Body of pancreas (tissue), 4 donors: ENCODE results near the gene PHF13. TPM values are rescaled to one million over a fixed set of nuclear protein-coding genes. Genes with fewer than 3 reads are reported as not detected.

Experiments
- ATAC-seq: fragments of 150-250 bp; one replicate; pipeline ENCODE4 v1.9.1; 2016
- DNase-seq, 4 donors: peaks; one replicate each; pipeline ENCODE4 v3.0.0-alpha.2; 2019
- H3K27ac ChIP-seq, 4 donors: fragments of 200-600 bp; sonication (generic); 1 replicate in 3 of 4; 2 replicates in 1 of 4; pipeline versions ENCODE4 v1.5.1 to v1.6.1; 2016 to 2019; ENCODE audit warnings: mild to moderate bottlenecking in 1 of 4, mixed read lengths in 1 of 4, moderate library complexity in 1 of 4
- H3K27me3 ChIP-seq, 2 donors: fragments of 200-600 bp; sonication (generic); one replicate each; pipeline ENCODE4 v1.6.0; 2016; ENCODE audit warnings: mild to moderate bottlenecking in 1 of 2
- H3K36me3 ChIP-seq, 2 donors: fragments of 200-600 bp; sonication (generic); replicated peaks in 1 of 2; 2 replicates each; pipeline ENCODE4 v1.5.1; 2016; ENCODE audit warnings: low read depth in 2 of 2; ENCODE audit not compliant: insufficient read depth in 1 of 2
- H3K4me1 ChIP-seq: fragments of 200-600 bp; sonication (generic); one replicate; pipeline ENCODE4 v1.6.0; 2016
- H3K4me3 ChIP-seq, 2 donors: fragments of 200-600 bp; sonication (generic); 1 replicate in 1 of 2; 2 replicates in 1 of 2; pipeline ENCODE4 v1.5.1; 2016 to 2019
- H3K9me3 ChIP-seq, 3 donors: fragments of 200-600 bp; sonication (generic); 1 replicate in 2 of 3; 2 replicates in 1 of 3; pipeline ENCODE4 v1.5.1; 2016
- POLR2A ChIP-seq, 3 donors: fragments of 450-650 bp; IDR thresholded peaks; one replicate each; pipeline ENCODE4 v1.6.1; 2016; ENCODE audit warnings: antibody characterized with exemption in 3 of 3, mild to moderate bottlenecking in 2 of 3
- WGBS, 2 donors: methylation state at CpG; one replicate each; pipeline ENCODE4 v1.1.5; 2017; 5-methylcytosine and 5-hydroxymethylcytosine counted together
- intact Hi-C: fragments of 100-400 bp; cut with DNase I; formaldehyde crosslinking; loops from one replicate; pipeline ENCODE4 v1.15.1; 2023
- total RNA-seq, 2 donors: library from RNA; depleted of rRNA; stranded (reverse); fragments of >200 nt; gene quantifications; one replicate each; pipeline ENCODE4 v1.1.0, GENCODE V29; 2016
- TF ChIP-seq, protein P1 (sequence below), 7 experiments: fragments of 450-650 bp in 4 of 7; fragments of 200-600 bp in 3 of 7; sonication (generic) in 3 of 7; IDR thresholded peaks; one replicate each; pipeline ENCODE4 v1.5.1; 2016 to 2019; ENCODE audit warnings: antibody characterized with exemption in 7 of 7

PHF13 gene
- total RNA-seq, 2 donors from 2014 or later: 6.2 to 9.6 TPM

DNA sequence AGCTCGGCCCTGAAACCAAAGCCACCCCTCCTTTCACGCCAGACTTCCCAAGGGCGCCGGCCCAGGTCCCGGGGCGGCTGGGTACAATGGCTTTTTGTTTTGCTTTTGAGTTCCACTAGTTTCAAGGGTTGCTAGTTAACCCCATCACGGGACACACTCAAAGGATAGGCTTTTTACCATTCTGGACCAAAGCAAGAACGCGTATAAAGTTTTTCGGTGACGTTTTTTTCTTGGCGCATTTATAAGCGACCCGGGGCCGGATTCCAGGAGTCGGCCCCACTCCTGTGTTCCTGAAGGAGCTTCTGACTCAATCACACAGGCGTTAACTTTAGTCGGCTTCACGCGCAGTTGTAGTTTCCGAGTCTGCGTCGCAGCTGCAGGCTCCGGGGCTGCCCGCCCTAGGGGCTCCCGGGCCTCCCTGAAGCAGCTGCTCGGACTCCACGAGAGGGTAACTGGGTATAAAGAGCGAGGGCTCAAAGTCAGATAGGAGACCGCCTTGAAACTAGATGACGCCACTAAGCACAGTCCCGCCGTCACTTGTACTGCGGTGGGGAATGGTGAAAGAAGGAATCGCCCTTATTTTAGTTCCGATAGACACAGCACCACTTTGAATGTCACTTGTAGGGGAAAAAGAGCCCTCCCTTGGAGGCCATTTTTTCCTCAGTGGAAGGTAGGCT, 10.2 kb upstream of the PHF13 start:
- no peaks in the 10 kb centered on the region for H3K36me3 ChIP-seq
- peak in 2 of 3 donors; percentile 72 to 84 for TF ChIP-seq POLR2A (IDR thresholded peaks at IDR 0.05)
- TF ChIP-seq, protein P1, sequence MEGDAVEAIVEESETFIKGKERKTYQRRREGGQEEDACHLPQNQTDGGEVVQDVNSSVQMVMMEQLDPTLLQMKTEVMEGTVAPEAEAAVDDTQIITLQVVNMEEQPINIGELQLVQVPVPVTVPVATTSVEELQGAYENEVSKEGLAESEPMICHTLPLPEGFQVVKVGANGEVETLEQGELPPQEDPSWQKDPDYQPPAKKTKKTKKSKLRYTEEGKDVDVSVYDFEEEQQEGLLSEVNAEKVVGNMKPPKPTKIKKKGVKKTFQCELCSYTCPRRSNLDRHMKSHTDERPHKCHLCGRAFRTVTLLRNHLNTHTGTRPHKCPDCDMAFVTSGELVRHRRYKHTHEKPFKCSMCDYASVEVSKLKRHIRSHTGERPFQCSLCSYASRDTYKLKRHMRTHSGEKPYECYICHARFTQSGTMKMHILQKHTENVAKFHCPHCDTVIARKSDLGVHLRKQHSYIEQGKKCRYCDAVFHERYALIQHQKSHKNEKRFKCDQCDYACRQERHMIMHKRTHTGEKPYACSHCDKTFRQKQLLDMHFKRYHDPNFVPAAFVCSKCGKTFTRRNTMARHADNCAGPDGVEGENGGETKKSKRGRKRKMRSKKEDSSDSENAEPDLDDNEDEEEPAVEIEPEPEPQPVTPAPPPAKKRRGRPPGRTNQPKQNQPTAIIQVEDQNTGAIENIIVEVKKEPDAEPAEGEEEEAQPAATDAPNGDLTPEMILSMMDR (IDR thresholded peaks at IDR 0.05): no peak
- intact Hi-C loops: no loop called here
- 1 to 3% methylated on average over 28 to 36 of the region's 36 CpGs for WGBS, 2 donors
- no peaks in the 10 kb centered on the region for H3K9me3 ChIP-seq
- H3K27me3 ChIP-seq: no peaks in the 10 kb centered on the region
- ATAC-seq: peak; percentile 38
- peak overlapping the region; percentile 86 to 99 (median 96) for H3K27ac ChIP-seq
- H3K4me3 ChIP-seq: peak overlapping the region; percentile 53 to 75
- H3K4me1 ChIP-seq: peaks cover 42% of the 10 kb centered on the region
- peak; percentile 60 to 68 (median 64) for DNase-seq

DNA sequence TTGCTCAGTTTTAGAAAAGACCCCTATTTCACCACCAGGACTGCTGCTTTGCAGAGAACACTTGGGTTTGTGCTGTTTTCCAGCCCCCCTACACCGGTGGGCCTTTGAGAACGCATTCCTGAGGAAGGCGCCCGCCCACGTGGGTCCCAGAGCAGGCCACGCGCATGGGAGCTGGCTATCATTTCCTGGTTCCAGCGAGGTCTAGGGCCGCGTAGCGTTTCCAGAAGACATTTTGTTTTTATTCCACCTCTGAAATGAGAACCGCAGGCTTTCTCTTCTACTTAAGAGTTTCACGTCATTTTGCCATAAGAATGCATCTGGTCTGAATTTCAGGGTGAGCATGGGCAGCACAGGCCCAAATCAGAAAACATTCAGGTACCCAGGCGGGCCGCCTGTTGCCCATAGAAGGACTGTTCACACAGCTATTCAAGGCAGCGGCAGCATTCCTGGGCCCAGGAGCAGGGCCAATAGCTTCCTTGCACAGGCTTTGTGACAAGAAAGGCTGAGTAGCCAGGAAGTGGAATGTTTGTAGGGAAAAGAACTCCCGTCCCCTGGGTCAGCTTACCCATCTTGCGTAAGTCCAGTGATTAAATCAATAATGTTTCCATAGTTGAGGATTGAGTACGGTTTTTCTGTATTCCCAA, 9.5 kb upstream of the PHF13 start:
- no peaks in the 10 kb centered on the region for H3K27me3 ChIP-seq
- ATAC-seq (no peak), DNase-seq (peak; percentile 55 to 73 (median 64))
- H3K27ac ChIP-seq: peak overlapping the region; percentile 86 to 99 (median 96)
- no peaks in the 10 kb centered on the region for H3K36me3 ChIP-seq
- no peak overlapping the region for H3K4me3 ChIP-seq
- TF ChIP-seq POLR2A (IDR thresholded peaks at IDR 0.05): no peak
- TF ChIP-seq, protein P1 (IDR thresholded peaks at IDR 0.05): peak in 3 of 7 experiments; percentile 18 to 24 (median 22)
- H3K4me1 ChIP-seq: peaks cover 35% of the 10 kb centered on the region
- no peaks in the 10 kb centered on the region for H3K9me3 ChIP-seq
- intact Hi-C loops: no loop called here
- 44 to 60% methylated on average over 19 of the region's 19 CpGs for WGBS, 2 donors

DNA sequence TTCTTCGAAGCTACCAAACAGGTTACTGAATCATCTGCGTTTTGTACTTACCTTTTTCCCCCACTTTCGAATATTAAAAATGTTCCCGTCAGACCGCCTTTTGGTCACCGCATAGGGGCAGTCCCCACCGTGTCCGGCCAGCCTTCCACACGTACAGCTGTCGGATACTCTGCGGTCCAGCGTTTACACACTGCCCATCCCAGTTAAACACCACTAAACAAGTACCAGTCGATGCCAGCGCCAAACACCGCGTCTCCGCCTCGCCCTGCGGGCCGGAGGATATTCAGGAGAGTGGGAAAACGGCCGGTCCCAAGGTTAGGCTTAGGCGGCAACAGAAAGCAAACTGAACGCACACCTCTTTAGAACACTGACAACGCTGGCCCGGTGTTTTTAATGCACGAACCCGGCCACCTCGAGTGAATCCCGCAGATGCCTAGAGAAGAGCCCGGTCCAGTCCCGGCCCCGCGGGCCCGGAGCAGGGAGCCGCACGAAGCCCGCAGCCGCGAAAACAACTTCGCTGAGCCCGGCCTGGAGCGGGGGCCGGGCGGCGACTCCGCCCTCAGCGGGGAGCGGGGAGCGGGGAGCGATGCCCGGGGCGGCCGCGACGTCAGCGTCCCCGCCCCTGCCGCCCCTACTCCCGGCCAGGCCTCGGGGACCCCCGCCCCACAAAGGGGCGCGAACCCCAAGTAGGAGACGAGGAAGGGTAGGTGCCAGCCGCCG, 730 bp upstream of the PHF13 start:
- Histone ChIP-seq H3K4me3 (peak overlapping the region; percentile 59 to 71), H3K4me1 (peaks cover 23% of the 10 kb centered on the region), H3K36me3 (no peaks in the 10 kb centered on the region), H3K9me3 (no peaks in the 10 kb centered on the region), H3K27me3 (no peaks in the 10 kb centered on the region), H3K27ac (peak overlapping the region; percentile 76 to 90 (median 88))
- DNase-seq (peak; percentile 53 to 59 (median 57)), ATAC-seq (peak; percentile 66)
- WGBS, 2 donors: 0% methylated on average over 16 to 44 of the region's 67 CpGs
- TF ChIP-seq, protein P1 (IDR thresholded peaks at IDR 0.05): peak in 2 of 7 experiments; percentile 12 to 22
- peak in 2 of 3 donors; percentile 51 to 61 for TF ChIP-seq POLR2A (IDR thresholded peaks at IDR 0.05)
- intact Hi-C loops: no loop called here

DNA sequence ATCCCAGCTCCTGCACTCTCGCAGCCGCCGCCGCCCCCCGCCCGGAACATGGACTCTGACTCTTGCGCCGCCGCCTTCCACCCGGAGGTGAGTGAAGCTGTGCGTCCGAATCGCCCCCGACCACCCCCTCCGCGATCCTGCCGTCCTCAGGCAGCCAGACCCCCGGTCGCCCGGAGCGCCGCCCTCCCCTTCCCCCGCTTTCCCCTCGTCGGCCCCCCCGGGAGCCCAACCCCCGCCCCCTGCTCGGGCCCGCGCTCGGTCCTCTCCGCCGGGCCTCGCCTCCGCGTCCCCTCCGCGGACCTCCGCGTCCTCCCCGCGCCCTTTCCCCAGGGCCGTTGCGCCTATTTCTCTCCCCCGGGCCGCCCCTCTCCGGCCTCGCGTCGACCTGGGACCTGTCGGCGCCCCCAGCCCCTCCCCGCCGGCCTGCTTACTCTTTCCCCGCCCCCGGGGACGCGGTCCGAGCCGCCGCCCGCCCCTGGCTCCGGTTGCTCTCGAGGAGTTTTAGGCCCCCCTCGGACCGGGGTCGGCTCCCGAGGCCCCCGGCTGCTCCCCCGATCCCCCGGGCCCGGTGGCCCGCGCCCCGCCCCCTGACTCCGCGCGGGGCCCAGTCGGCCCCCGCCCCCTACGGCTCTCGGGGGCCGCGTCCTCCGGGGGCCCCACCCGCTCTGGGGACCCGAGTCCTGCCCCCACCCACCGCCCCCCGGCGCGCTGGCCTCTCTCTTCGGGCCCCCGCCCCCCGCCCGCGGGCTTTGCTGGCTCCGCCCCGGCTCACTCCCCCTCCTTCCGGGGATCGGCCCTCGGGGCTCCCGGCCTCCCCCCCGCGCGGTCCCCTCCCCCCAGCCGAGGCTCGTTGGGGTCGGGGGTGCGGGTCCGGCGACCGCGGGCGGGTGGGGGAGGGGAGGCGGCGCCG, 743 bp downstream of the PHF13 start:
- Histone ChIP-seq H3K9me3 (no peaks in the 10 kb centered on the region), H3K27ac (peak overlapping the region; percentile 76 to 88 (median 82)), H3K36me3 (no peaks in the 10 kb centered on the region), H3K4me3 (peak overlapping the region; percentile 52 to 92), H3K4me1 (peaks cover 23% of the 10 kb centered on the region), H3K27me3 (no peaks in the 10 kb centered on the region)
- 0 to 1% methylated on average over 2 to 57 of the region's 117 CpGs for WGBS, 2 donors
- peak; percentile 42 to 61 (median 51) for DNase-seq
- intact Hi-C loops: no loop called here
- peak; percentile 0 for ATAC-seq
- TF ChIP-seq, protein P1 (IDR thresholded peaks at IDR 0.05): no peak
- TF ChIP-seq POLR2A (IDR thresholded peaks at IDR 0.05): no peak
